Measurements from ENCODE around the gene ORM1. TPM values are rescaled to one million over a fixed set of nuclear protein-coding genes. Genes with fewer than 3 reads are reported as not detected.
A peak's percentile ranks its signal among the peaks of the same experiment; 100 is the strongest.

Gene ORM1
- total RNA-seq, 4 donors from 2014 or later, result 59.2 TPM; not detected in 3

GRCh38 chr9:114289571-114290481 is 33.1 kb upstream of the ORM1 start:
- Histone ChIP-seq H3K4me1 (peaks cover 23% of the 10 kb centered on the region), H3K27ac (no peak overlapping the region), H3K36me3 (peaks cover 11% of the 10 kb centered on the region), H3K4me3 (no peak overlapping the region), H3K9me3 (no peaks in the 10 kb centered on the region), H3K27me3 (no peaks in the 10 kb centered on the region)
- TF ChIP-seq EP300 (IDR thresholded peaks at IDR 0.05) (no peak), CTCF (IDR thresholded peaks at IDR 0.05) (no peak), POLR2A (IDR thresholded peaks at IDR 0.05) (no peak), POLR2AphosphoS5 (IDR thresholded peaks at IDR 0.05) (no peak)
- peak; percentile 56 to 66 for DNase-seq (ENCODE audit: low spot score in 2 of 2)
- WGBS, result 76% methylated on average over 12 of the region's 13 CpGs

GRCh38 chr9:114290561-114290986 is 32.3 kb upstream of the ORM1 start:
- Histone ChIP-seq H3K4me3 (no peak overlapping the region), H3K9me3 (no peaks in the 10 kb centered on the region), H3K27ac (no peak overlapping the region), H3K4me1 (peaks cover 18% of the 10 kb centered on the region), H3K36me3 (peaks cover 13% of the 10 kb centered on the region), H3K27me3 (no peaks in the 10 kb centered on the region)
- TF ChIP-seq POLR2A (IDR thresholded peaks at IDR 0.05), result no peak
- no peak for TF ChIP-seq EP300 (IDR thresholded peaks at IDR 0.05)
- TF ChIP-seq POLR2AphosphoS5 (IDR thresholded peaks at IDR 0.05), result no peak
- TF ChIP-seq CTCF (IDR thresholded peaks at IDR 0.05), result no peak
- 67% methylated on average over 7 of the region's 7 CpGs for WGBS
- DNase-seq (ENCODE audit: low spot score in 2 of 2), result peak in 1 of 2 donors; percentile 65

GRCh38 chr9:114291064-114291474 is 31.8 kb upstream of the ORM1 start:
- peak; percentile 84 to 89 for DNase-seq (ENCODE audit: low spot score in 2 of 2)
- 20% methylated on average over 11 of the region's 12 CpGs for WGBS
- Histone ChIP-seq H3K9me3 (no peaks in the 10 kb centered on the region), H3K27me3 (no peaks in the 10 kb centered on the region), H3K4me1 (peaks cover 15% of the 10 kb centered on the region), H3K27ac (no peak overlapping the region), H3K36me3 (peaks cover 13% of the 10 kb centered on the region), H3K4me3 (no peak overlapping the region)
- TF ChIP-seq CTCF (IDR thresholded peaks at IDR 0.05) (peak; percentile 80 to 93), EP300 (IDR thresholded peaks at IDR 0.05) (no peak)

- Histone ChIP-seq H3K4me3 (no peak overlapping the region), H3K36me3 (peaks cover 17% of the 10 kb centered on the region), H3K9me3 (no peaks in the 10 kb centered on the region), H3K27me3 (no peaks in the 10 kb centered on the region), H3K27ac (no peak overlapping the region), H3K4me1 (peaks cover 15% of the 10 kb centered on the region)
- TF ChIP-seq CTCF (IDR thresholded peaks at IDR 0.05) (no peak), POLR2AphosphoS5 (IDR thresholded peaks at IDR 0.05) (no peak), POLR2A (IDR thresholded peaks at IDR 0.05) (no peak), EP300 (IDR thresholded peaks at IDR 0.05) (no peak)
- DNase-seq (ENCODE audit: low spot score in 2 of 2), result peak; percentile 20 to 47
- 84% methylated on average over 9 of the region's 11 CpGs for WGBS
Measured at GRCh38 chr9:114291886-114292590, 30.9 kb upstream of the ORM1 start.

GRCh38 chr9:114294664-114295063 is 28.2 kb upstream of the ORM1 start:
- TF ChIP-seq POLR2AphosphoS5 (IDR thresholded peaks at IDR 0.05) (no peak), EP300 (IDR thresholded peaks at IDR 0.05) (no peak), CTCF (IDR thresholded peaks at IDR 0.05) (no peak), POLR2A (IDR thresholded peaks at IDR 0.05) (no peak)
- Histone ChIP-seq H3K9me3 (no peaks in the 10 kb centered on the region), H3K36me3 (peaks cover 21% of the 10 kb centered on the region), H3K27ac (no peak overlapping the region), H3K4me3 (no peak overlapping the region), H3K4me1 (no peaks in the 10 kb centered on the region), H3K27me3 (no peaks in the 10 kb centered on the region)
- DNase-seq (ENCODE audit: low spot score in 2 of 2), result no peak
